Neutrophil (primary cell): ENCODE measurements around the gene CAMTA1.

Source experiments
- H3K27ac ChIP-seq: fragments of 200-600 bp; sonication (generic); 2 replicates; pipeline ENCODE4 v1.5.1; 2016; ENCODE audit warnings: mild to moderate bottlenecking, moderate library complexity
- H3K27me3 ChIP-seq: fragments of 200-600 bp; sonication (generic); 2 replicates; pipeline ENCODE4 v1.6.0; 2016; ENCODE audit warnings: mild to moderate bottlenecking
- H3K36me3 ChIP-seq: fragments of 200-600 bp; sonication (generic); 2 replicates; pipeline ENCODE4 v1.5.1; 2017
- H3K4me1 ChIP-seq, 2 experiments: fragments of 200-600 bp in 1 of 2; sonication (generic) in 1 of 2; 1 replicate in 1 of 2; 2 replicates in 1 of 2; pipeline versions ENCODE4 v1.5.1 to v1.6.1; 2013 to 2016; ENCODE audit warnings: low read depth in 1 of 2, low read length in 1 of 2, mild to moderate bottlenecking in 1 of 2, moderate library complexity in 1 of 2; ENCODE audit not compliant: control insufficient read depth in 1 of 2, insufficient read depth in 1 of 2
- H3K4me3 ChIP-seq, 2 experiments: fragments of 200-600 bp in 1 of 2; sonication (generic) in 1 of 2; 1 replicate in 1 of 2; 2 replicates in 1 of 2; pipeline ENCODE4 v1.5.1; 2013 to 2016; ENCODE audit warnings: low read depth in 1 of 2, low read length in 1 of 2, mild to moderate bottlenecking in 1 of 2, moderate library complexity in 1 of 2
- H3K9me3 ChIP-seq: fragments of 200-600 bp; sonication (generic); 2 replicates; pipeline ENCODE4 v1.5.1; 2016
- CTCF ChIP-seq: fragments of 200-600 bp; sonication (generic); IDR thresholded peaks from 2 replicates; pipeline ENCODE4 v1.5.1; 2016; ENCODE audit warnings: antibody characterized with exemption

Gene CAMTA1

GRCh38 chr1:7630378-7630777, 845.1 kb downstream of the CAMTA1 start:
- Histone ChIP-seq H3K27ac (no peak overlapping the region), H3K36me3 (no peaks in the 10 kb centered on the region), H3K4me1 (no peaks in the 10 kb centered on the region), H3K27me3 (peaks cover 50% of the 10 kb centered on the region), H3K4me3 (no peak overlapping the region), H3K9me3 (no peaks in the 10 kb centered on the region)
- no peak for TF ChIP-seq CTCF

GRCh38 chr1:7632176-7632575, 846.9 kb downstream of the CAMTA1 start:
- no peak for TF ChIP-seq CTCF
- Histone ChIP-seq H3K4me3 (no peak overlapping the region), H3K9me3 (no peaks in the 10 kb centered on the region), H3K36me3 (no peaks in the 10 kb centered on the region), H3K27ac (no peak overlapping the region), H3K4me1 (no peaks in the 10 kb centered on the region), H3K27me3 (peaks cover 49% of the 10 kb centered on the region)

DNA sequence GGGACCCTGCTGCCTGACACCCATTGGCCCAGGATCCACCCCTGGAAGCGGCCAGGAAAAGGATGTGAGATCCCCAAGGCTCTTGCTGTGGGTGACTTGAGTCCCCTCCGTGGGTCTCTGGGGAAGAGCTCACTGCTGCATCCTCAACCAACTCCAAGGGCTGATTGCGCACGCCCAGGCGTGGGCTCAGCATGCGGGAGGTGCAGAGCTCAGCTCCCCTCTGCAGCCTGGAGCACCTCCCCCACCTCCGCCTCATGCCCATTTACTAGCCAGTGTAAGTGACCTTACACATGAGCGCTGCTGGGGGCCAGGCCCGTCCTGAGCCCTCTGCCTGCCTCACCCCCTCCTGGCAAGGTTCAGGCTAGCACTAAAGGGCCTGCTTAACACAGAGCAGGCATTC, 847.4 kb downstream of the CAMTA1 start:
- Histone ChIP-seq H3K27me3 (peaks cover 49% of the 10 kb centered on the region), H3K4me1 (no peaks in the 10 kb centered on the region), H3K36me3 (no peaks in the 10 kb centered on the region), H3K27ac (no peak overlapping the region), H3K4me3 (no peak overlapping the region), H3K9me3 (no peaks in the 10 kb centered on the region)
- no peak for TF ChIP-seq CTCF

- Histone ChIP-seq H3K4me3 (no peak overlapping the region), H3K9me3 (no peaks in the 10 kb centered on the region), H3K4me1 (no peaks in the 10 kb centered on the region), H3K36me3 (no peaks in the 10 kb centered on the region), H3K27ac (no peak overlapping the region), H3K27me3 (peaks cover 45% of the 10 kb centered on the region)
- no peak for TF ChIP-seq CTCF
Measured at GRCh38 chr1:7633506-7634245, 848.4 kb downstream of the CAMTA1 start.

DNA sequence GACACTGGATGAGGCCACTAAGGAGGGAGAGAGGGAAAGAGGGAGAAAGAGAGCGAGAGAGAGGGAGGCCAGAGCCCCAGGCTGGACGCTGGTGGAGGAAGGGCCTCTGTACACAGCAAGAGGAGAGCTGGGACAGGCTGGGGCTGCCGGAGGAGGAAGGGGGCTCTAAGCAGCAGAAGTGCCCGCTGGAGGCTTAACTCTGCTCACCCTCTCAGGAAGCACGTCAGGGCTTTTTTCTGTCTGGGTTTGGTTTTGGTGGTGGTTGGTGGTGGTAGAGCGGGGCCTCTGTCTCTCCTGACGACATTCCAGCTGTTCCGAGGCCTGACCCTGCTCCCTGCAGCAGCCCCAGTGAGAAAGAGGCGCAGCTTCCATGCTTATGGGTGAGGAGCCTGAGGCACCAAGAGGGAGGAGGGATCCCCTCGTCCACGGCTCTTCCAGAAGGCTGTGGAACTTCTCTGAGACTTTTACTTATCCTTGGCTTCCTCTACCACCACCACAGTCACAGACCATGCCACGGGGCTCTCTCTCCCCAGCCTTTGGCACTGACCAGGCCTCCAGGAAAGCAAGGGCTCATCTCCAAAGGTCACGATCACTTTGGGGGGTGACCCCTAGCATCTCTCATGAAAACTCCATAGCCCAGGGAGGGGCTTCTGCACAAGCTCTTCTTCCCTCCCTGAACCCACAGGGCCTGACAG, 849.4 kb downstream of the CAMTA1 start:
- no peaks in the 10 kb centered on the region for H3K4me1 ChIP-seq
- no peak for TF ChIP-seq CTCF
- H3K4me3 ChIP-seq: no peak overlapping the region
- no peak overlapping the region for H3K27ac ChIP-seq
- H3K9me3 ChIP-seq: no peaks in the 10 kb centered on the region
- no peaks in the 10 kb centered on the region for H3K36me3 ChIP-seq
- H3K27me3 ChIP-seq: peaks cover 41% of the 10 kb centered on the region
